GM21786 (cell line): ENCODE results near the gene SSBP3.

Experiments used
- ATAC-seq: cut with Tn5 transposase; IDR thresholded peaks from one replicate; pipeline ENCODE4 v1.9.1; 2021; ENCODE audit not compliant: unreplicated experiment

Gene SSBP3

DNA sequence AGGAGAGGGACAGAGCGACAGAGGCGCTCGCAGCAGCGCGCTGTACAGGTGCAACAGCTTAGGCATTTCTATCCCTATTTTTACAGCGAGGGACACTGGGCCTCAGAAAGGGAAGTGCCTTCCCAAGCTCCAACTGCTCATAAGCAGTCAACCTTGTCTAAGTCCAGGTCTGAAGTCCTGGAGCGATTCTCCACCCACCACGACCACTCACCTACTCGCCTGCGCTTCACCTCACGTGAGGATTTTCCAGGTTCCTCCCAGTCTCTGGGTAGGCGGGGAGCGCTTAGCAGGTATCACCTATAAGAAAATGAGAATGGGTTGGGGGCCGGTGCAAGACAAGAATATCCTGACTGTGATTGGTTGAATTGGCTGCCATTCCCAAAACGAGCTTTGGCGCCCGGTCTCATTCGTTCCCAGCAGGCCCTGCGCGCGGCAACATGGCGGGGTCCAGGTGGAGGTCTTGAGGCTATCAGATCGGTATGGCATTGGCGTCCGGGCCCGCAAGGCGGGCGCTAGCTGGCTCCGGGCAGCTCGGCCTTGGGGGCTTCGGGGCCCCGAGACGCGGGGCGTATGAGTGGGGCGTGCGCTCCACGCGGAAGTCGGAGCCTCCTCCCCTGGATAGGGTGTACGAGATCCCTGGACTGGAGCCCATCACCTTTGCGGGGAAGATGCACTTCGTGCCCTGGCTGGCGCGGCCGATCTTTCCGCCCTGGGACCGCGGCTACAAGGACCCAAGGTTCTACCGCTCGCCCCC is 206.3 kb downstream of the SSBP3 start, which contains the start of the genes CYB5RL and MRPL37:
Gene CYB5RL, minus strand, starts transcription at position 266 of the 754 bp plus-strand sequence. CDS start 4,414 bp downstream, outside the sequence.
Gene MRPL37, plus strand, starts transcription at position 403 of the 754 bp plus-strand sequence. Its CDS starts 77 bp downstream, at position 480.
- peak; percentile 98 for ATAC-seq

- no peak for ATAC-seq
Measured at GRCh38 chr1:54199151-54199764, 206.9 kb downstream of the SSBP3 start.

GRCh38 chr1:54193453-54193852 is 212.7 kb downstream of the SSBP3 start:
- ATAC-seq: no peak

- no peak for ATAC-seq
Measured at GRCh38 chr1:54191525-54191924, 214.7 kb downstream of the SSBP3 start.

- ATAC-seq: no peak
Measured at GRCh38 chr1:54190526-54190925, 215.7 kb downstream of the SSBP3 start.

DNA sequence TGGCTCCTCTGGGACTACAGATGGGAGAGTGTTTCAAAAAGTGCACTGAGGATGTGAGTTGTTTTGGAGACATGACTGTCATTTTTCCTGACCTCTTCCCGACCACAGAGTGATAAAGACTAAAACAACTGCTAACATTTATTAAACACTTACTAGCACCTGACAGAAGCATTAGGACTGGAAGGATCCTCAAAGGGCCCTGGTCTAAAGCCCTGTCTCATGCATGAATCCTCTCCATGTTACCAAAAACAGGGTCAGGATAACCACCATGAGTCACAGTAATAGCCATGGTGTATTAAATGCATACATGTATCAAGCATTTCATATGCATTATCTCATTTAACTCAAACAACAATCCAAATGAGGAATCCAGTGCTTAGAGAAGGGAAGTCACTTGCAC is 217.9 kb downstream of the SSBP3 start:
- ATAC-seq: no peak

GRCh38 chr1:54186056-54186455 is 220.1 kb downstream of the SSBP3 start:
- ATAC-seq: no peak

DNA sequence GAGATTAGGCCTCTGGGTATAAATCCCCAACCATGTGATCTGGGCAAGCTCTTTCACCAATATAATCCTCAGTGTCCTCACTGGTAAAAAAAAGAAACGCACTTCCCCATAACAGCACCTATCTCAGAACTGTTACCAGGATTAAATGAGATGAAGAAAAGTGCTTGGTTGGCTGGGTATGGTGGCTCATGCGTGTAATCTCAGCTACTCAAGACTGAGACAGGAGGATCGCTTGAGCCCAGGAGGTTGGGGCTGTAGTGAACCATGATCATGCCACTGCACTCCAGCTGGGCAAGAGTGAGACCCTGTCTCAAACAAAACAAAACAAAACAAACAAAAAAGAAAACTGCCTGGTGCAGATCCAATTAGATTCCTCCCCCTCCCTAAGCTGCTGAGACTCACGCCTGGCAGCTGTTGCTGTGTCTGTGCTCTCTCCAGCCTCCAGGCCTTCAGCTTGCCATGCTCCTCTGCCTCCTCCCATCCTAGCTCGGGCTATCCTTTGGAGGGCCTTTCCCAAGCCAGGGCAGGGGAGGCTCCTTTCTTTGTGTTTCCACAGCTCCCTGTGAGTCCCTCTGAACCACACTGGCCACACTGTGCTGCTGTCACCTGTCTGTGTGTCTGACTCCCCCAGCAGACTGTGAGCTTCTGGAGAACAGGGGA is 225.4 kb downstream of the SSBP3 start:
- ATAC-seq: no peak

- ATAC-seq: no peak
Measured at GRCh38 chr1:54178296-54179070, 227.7 kb downstream of the SSBP3 start.

DNA sequence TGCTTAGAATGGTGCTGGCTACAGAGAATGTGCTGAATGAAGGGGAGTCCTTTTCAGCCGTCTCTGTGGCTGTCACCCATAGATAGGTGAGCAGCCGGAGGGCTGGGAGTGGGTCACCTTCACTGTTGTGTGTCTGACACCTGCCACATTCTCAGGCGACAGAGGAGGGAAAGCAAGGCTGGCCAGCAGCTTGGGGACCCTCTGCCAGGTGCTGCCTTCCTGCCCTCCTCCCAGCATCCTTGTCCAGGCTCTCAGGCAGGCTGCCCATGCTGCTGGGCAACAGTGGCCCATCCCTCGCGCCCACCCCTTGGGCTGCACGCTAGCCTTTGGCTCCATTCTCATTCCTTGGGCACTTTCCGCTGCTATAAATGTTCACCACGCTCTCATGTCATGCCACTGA is 228.5 kb downstream of the SSBP3 start:
- no peak for ATAC-seq

DNA sequence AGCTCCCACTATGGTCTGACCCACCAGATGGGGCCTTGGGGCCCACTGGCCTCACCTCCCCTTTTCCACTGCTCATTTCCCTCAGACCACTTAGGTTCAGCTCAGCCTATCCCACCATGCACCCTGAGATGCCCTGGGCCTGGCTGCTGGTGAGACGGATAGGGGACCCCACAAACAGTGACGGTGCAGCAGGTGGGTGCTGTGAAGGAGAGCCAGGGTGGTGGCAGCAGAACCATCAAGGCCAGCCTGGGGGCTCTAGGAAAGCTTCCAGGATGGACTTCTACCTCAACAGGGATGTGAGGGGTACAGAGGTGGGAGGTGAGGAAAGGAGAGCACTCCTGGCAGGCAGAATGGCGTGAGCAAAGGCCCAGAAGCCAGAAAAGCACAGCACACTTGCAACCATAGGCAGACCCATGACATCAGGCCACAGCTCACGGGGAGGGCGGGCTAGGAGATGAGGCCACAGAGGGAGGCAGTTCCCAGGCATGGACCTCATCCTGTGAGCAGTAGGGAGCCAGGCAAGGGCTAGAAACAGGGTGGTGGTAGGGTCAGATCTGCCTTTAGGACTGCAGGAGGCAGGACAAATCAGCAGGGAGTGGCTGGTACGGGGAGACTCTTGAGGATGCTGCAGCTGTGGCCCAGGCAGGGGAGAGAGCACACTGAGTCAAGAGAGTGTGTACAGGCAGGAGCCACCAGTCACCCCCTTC is 229.4 kb downstream of the SSBP3 start:
- ATAC-seq: no peak
